ENCODE results near the gene PRKN.
"Not testable (repeated sequence)": the region's sequence is repeated elsewhere in the genome, so short reads cannot be mapped to it uniquely, and the experiment has no call there.

The PRKN gene

DNA sequence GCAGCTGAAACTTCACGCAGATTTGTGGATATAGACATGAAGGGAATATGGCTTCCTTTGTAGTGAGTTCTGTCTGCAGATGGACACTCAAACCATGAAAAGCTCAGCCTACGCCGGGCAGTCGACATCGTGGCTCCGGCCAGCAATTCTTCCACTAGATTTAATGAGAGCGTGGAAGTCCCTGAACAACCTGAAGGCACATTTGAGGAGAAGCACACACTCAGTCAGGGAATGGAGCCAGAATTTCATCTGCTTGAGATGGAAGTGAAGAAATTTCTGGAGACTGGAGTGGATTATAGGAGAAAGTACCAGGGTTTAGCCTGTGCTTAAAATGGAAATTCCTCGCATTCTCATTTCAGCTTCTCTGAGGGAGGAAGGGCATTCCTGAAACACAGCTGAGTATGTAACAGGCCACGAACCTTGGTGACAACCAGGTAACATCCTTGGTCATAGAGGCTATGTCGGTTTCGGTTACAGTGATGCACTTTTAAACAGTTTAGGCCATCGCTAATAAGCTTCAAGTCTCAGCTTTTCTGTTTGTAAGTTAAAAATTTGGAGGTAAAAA, 1373.2 kb downstream of the PRKN start:
- no peak for DNase-seq

DNA sequence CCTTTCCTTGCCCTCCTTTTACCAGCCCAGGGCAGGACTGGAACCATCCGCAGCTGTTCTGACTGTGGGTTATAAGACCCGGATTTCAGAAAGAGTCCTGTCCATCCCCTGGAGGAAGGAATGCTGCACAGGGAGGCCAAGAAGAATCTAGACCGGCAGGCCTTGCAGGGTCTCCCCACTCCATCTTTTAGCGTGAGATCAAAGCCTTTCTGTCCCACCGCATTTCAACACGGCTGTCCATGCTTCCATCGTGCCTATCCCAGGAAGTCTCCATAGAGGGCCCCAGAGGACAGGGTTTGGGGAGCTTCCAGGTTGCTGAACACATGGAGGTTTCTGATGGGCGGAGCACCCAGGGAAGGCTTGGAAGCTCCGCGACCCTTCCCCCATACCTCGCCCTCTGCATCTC, 1374.4 kb downstream of the PRKN start:
- peak; percentile 86 for DNase-seq

DNA sequence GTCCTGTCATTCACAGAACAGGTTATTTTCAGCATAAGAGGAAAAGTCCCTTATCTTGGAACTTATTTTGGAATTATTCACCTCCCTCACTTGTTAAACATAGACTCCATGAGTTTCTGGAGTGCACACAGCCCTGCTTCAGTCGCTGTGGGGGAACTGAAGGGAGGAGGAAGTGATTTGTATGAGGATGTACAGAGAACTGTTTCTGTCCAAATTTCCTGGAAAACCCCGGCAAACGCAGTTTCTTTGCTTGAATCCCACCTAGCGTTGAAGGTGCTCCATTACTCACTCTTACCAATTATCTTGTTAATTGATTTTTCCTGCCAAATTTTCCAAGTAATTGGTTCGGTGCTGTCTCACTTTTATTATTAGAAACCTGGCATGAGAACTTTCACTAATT, 1375.7 kb downstream of the PRKN start:
- DNase-seq: no peak

DNA sequence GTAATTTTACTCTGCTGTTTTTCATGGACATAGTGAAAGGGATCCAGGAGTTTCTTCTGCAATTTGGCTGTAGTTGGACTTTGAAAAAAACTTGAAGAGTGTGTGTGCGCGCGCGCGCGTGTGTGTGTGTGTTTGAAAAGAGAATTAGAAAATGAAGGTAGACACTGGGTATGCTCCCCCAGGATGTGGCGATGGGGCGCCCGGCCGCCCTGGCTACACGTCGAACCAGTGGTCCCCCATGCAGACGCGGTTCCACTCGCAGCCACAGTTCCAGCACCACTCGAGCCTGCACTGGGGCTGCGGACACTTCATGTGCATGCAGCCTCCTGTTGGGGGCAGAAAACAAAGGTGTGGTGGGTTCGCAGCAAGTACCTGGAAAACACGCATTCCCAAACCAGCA, 1377.7 kb downstream of the PRKN start:
- no peak for DNase-seq

DNA sequence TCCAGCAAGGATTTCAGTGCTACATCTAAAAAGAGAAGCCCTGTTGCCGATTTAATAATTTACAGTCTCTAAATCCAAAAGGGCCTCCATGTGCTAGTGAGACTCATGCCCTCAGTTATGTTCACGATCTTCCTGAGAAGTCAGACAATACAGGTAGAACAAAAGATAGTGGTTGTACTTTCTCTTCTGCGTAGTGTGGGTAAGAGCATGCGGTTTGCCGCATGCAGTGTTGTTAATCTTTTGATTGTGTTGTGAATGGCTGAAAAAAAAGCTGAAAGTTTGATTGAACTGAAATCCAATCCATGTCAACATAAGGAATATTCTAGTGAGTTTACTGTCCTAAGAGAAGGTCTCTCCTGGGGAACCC, 1379.0 kb downstream of the PRKN start:
- no peak for DNase-seq

DNA sequence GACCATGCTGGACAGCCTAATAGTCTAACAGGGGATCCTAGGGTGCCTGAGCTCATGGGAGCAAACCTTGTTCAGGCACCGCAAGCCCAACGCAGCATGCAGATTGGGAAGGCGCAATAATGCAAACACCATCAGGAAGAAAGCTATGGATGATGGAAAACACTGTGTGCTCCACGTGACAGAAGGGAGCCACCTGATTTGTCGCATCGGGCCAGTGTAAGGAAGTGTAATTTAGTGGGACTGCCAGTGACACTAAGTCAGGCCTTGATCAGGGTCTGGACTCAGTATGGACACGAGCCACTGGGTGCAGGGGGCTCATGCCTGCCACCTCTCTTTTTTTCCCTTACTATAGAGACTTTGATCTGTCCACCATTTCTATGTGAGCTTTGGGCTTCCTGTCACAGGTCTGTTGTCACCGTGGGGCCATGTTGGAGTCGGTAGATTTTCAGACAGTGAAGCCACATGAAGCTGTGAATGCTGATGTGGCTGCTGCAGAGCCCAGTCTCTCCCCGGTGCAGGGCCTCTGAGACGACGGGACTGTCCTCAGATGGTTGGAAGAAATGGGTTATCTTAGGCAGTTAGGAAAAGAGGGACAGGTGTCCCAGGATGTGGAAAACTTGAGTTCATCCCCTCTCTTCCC, 1379.5 kb downstream of the PRKN start:
- DNase-seq: no peak

DNA sequence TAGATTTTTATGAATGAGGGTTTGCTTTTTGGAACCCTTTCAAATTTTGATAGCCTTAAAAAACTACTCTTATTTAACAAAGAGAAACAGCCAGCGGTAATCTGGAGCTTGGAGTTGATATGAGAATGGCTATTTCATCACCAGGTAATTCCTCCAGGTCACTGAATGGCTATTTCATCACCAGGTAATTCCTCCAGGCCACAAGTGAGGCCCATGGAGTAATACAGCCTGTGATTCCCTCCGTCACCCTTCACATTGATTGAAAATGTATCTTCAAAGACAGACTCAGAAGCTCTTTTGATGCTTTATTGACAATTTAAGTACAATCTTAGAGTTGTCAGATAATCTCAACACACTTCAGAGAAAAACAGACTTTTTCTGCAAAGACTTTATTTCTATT, 1380.4 kb downstream of the PRKN start:
- no peak for DNase-seq

DNA sequence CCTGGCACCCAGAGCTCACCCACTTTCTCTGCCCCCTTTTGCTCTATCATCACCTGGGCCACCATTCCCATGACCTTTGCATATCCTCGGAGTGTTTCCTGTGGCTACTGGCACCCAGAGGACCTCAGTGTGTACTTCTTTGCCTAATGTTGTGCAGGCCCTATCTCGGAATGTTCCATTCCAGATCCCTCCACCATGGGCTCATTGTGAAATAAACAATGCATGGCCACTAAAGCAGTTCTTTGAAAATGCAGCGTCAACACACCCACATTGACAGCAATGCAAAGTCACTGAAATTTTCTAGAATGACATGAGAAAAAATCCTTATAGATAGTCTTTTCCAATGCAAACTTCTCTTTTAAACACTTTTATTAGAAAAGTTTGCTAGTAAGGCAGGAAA, 1380.8 kb downstream of the PRKN start:
- no peak for DNase-seq

DNA sequence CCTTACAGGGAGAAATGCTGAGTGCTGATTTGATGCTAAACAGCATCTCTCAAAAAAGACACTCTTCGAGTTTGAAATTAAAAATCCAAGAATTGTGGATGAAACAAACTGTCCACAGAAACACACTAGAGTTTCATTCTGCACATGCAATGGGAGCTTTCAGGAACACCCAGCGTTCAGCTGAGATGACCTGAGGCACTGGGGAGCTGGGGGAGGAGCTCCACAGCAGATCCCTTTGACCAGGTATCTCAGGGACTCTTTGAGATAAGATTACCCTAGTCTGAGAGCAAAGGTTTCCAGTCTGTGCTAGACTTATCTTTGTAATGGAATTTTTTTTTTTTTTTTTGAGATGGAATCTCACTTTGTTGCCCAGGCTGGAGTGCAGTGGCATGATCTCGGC, 1382.9 kb downstream of the PRKN start:
- DNase-seq: no peak

DNA sequence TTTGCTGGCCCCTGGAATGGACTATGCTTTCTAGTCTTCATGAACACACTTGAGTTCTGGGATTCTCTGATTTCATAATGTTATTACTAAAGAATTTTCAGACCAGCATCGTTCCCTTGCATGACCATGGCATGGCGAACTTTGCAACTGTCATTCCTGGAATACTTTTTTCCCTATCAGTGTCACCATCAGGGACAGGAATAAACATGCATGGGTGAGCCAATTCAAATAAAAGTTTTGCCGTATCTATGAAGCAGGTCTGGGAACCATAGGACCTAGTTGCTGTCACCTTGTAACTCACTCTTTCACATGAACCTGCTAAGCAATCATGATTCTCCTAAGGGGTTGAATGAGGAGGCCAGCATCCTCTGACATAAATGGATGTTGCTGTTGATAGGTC, 1385.5 kb downstream of the PRKN start:
- DNase-seq: no peak

DNA sequence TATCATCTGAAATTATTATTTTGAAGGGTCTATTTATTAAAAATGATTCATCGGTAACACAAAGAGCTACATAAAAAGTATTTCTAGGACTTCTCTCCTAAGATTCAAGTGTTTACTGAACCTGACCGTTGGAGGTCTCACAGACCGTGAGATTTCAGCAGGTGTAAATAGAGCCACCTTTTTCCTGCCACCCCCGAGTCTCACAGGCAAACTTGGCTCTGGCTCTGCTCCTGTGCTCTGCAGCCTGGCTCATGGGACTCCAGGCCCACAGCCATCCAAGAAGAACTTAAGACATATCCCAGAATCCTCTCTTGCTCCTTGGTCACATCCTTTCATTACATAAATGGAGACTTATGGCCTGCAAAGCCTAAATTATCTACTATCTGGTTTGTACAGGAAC, 1385.9 kb downstream of the PRKN start:
- DNase-seq: no peak

DNA sequence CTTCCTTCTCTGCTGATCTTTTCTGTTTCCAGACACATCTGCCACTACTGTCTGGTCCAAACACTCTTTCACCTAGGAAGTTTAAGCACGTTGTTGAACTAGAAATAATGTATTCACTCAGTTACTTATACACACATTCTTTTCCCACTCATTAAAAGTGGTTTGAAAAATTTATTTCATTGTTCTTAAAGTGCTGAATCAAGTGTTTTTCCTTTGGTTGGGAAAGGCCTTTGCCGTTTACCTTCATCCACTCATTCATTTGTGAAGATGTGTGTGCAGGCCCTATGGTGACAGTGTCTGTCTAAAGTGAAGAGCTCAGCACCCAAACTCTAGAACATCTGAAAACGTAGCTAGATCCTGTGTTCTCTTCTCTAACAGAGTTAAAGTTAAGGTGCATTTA, 1389.6 kb downstream of the PRKN start:
- no peak for DNase-seq

DNA sequence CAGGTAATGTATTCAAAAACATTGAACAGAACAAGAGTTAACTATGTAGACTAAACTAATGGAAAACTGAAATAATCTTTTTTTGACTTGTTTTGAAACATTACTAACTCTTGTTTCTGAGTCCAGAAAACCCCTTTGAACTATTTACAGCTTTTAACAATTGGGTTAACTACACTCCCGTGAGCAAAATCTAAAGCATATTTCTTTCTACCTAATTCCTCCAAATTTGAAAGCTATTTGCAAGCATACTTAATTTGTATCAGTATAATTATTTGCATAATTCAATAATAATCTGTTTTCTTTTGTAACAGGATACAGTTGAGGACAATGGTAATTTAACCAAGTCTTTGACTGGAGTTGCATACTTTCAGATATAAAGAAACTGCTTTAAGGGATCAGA, 1391.1 kb downstream of the PRKN start:
- DNase-seq: no peak

DNA sequence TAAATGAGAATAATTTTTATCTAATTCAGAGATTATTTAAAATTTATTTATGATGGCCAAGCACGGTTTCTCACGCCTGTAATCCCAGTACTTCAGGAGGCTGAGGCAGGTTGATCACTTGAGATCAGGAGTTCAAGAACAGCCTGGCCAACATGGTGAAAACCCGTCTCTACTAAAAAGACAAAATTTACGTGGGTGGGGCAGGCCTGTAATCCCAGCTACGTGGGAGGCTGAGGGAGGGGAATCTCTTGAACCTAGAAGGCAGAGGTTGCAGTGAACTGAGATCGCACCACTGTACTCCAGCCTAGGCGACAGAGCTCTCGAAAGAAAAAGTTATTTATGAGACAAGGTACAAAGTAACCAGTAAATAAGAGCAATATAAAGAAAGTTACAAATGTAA, 1394.2 kb downstream of the PRKN start:
- no peak for DNase-seq

DNA sequence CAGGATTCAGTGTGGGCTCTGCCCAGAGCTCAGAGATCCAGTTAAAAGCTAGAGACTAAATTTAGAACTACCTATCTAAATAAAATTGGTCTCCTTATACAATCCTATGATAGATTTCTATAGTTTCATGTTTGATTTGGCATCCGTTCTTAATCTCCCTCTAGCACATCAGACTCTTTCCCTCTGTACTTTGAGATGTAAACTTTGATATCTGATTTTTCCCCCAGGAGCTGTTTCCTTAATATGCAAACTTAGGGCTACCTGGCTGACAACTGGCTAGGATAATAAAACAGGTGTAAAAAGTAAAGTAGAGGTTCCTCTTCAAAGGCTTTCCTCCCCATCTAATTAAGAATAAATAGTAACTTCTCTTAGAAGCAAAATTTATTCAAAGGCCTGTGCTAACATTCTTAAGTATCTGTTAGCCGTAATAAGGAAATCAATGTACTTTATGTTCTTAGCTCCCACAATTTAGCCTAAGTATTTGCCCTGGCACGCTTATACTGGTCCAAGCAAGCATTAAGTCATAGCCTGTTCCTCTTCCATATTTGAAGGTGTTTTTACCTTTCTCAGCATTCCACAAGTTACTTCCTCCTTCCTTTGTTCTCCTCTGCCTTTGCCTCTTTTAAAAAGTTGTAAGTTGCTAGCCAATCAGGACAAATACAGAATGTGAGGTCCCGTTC, 1396.0 kb downstream of the PRKN start:
- not testable (repeated sequence) for DNase-seq

DNA sequence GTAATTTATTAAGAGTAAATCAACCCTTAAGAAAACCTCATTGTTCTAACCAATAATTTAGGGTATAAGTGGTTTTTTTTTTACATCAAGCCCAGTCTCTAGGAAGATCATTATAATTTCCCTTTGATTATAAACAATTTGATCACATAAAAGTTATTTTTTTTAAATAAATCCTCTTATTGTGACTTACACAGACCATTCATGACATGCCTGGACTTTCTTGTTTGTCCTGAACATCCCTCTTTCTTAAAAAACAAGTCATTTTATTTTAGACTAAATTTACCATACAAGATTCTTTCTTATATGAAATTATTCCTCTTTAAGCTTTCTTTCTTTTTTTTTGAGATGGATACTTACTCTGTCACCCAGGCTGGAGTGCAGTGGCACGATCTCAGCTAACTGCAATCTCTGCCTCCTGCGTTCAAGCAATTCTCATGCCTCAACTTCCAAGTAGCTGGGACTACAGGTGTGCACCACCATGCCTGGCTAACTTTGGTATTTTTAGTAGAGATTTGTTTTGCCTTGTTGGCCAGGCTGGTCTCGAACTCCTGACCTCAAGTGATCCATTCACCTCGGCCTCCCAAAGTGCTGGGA, 1400.1 kb downstream of the PRKN start:
- DNase-seq: no peak

DNA sequence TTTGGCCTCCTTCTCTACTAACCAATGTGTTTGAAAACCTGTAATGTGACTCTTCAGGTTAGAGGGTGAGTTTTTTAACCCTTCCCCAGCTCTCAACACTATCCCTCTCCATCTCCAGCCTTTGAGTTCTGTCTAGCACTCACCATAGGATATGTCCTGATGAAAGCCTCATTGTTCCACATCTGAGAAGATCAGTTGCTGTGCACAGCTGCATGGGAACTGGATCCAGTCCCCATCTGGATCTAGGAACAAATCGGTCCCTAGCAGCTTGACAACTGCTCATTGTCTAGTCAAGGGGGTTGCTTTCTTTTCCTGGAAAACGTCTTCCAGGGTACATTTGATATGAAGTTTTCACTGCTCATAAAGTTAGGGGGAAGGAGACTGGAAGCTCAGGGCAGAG, 1408.3 kb downstream of the PRKN start:
- DNase-seq: no peak

DNA sequence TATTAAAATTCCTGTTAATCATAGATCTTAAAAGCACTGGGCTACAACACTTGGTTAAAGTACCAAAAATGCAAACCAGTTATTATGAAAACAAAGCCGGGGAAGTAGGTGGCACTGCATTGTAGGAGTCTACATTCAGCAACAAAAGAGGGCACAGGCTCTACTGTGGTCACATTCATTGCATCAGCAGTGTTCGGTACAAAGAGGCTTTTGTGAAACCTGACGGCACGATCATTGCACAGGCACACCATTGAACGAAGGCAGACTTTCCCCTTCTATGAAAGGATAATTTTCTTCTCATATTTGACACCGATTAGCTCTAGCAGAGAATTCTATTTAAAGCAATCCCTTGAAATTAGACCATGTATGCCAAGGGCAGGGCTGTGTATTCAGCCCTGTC, 1409.1 kb downstream of the PRKN start:
- DNase-seq: no peak

DNA sequence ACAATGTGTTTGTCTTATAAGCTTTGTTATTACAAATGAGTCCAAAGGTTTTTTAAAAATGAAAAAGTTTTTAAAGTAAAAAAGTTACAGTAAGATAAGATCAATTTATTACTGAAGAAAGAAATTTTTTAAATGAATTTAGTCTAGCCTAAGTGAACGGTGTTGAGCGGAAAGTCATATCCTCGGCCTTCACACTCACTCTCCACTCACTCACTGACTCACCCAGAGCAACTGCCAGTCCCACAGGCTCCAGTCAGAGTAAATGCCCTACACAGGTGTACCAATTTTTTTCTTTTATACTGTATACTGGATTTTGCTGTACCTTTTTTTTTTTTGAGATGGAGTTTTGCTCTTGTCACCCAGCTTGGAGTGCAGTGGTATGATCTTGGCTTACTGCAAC, 1411.0 kb downstream of the PRKN start:
- DNase-seq: no peak

DNA sequence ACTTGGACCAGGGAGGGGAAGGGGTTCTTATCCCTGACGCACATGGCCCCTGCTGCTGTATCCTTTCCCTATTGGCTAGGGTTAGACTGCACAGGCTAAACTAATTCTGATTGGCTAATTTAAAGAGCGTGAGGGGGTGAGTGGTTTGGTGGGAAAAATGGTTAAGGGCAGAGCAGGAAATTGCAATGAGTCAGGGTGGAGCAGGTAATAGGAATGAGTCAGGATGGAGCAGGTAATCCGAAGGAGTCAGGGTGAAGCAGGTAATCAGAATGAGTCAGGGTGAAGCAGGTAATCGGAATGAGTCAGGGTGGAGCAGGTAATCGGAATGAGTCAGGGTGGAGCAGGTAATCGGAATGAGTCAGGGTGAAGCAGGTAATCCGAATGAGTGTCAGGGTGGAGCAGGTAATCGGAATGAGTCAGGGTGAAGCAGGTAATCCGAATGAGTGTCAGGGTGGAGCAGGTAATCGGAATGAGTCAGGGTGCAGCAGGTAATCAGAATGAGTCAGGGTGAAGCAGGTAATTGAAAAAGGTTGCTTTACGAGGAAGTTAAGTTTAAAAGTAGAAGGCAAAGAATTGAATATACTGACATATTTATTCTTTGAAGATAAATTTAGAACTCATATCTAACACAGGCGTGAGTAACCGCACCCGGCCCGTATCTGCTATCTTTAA, 1412.2 kb downstream of the PRKN start:
- not testable (repeated sequence) for DNase-seq

DNA sequence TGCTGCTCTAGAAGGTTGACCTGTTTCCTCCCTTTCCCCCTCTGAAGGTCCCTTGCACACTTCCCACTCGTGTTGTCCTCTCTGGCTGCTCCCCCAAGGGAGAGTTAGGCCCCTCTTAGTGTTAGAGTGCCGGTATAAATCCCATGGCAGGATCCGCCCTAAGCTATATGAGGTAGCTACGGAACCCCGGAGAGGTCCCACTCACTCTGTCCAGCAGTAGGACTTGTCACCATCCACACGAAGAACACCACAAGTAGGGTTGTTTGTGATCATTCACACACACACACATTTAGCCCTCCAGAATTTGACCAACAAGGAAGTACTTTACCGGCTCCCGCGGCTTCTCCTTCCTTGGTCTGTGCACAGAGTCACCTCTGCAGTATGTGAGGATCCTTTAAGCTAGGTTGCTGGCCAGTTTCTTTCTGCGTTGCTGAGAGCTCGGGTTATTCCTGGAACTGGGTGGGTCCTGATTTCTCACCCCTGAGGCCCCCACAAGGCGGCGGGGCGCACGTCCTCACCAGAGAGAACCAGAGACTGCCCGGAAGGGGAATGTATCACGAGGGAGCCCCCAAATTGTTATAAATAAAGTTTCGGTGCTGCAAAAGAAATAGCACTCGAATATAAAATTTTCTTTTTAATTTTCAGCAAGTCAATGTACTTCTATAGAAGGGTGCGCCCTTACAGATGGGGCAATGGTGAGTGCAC, 1412.9 kb downstream of the PRKN start:
- not testable (repeated sequence) for DNase-seq

DNA sequence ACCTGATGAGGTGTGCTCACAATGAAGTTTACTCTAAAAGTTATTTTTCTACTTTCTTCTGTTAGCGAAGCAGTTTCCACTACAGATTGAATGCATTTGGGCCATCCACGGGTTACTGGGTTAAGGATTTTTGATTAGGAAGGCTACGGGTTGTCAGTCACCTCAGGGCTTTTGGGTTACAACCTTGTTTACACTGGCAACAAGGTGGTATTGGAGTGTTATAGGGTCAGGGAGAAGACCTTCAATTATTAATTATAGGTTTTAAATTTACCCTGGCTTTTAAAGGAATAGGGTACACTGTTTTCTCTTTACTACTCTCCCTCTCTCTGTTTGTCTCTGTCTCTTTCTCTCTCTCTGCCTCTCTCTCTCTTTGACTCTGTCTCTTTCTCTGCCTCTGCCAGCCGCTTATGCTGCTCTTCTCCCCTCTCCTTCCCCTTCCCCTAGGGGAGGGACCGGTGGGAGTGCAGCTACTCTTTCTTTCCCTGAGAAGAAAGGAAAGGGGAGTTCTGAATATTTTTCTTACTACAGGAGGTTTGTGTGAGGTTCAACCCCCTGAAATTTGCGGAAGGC, 1413.5 kb downstream of the PRKN start:
- DNase-seq: no peak

DNA sequence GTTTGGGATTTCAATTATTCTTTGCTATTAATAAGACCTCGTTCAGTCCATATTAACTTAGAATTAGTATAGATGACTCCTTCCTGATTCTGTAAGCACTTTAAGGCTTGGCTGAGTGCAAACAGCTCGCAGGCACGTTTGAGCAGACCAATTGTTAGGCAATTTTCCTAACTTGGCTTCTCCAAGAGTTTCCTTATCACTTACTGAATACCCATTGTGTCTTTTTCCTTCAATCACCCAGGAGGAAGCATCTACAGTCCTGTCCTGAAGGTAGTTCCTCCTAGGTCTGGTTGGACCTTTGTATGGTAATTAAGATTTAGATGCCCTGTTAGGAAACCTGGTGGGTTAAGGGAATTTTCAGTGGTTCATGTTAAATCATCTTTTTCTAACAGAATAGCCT, 1414.1 kb downstream of the PRKN start:
- DNase-seq: not testable (repeated sequence)
